T-helper 9 cell (primary cell): ENCODE measurements around the gene TRAF7.

Source experiments
- DNase-seq: peaks from one replicate; pipeline ENCODE4 v3.0.0-alpha.2; 2020

TRAF7 gene

DNA sequence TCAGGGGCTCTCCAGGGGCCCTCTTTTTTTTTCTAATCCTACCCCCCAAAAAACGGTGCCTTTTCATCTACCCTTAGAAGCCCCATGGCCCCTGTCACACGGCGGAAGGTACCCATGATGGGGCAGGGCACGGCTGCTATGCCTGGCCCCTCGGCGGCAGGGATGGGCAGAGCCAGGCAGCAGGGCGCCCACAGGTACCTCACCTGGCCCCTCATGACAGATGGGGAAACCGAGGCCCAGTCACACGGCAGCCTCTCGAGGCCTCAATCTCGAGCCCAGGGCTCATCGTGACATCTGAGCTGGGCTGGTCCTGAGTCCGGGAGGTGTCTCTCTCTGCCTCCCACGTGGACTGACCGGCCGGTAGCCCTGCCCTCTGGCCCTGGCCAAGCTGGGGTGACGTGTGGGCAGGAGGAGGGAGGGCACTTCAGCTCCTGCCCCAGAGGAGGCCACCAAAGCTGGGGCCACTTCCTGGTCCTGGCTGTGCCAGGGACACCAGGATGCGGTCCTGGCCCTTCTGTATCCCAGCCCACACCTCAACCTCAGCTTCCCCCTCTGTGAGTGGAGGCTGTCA is 11.6 kb downstream of the TRAF7 start:
- DNase-seq: no peak

DNA sequence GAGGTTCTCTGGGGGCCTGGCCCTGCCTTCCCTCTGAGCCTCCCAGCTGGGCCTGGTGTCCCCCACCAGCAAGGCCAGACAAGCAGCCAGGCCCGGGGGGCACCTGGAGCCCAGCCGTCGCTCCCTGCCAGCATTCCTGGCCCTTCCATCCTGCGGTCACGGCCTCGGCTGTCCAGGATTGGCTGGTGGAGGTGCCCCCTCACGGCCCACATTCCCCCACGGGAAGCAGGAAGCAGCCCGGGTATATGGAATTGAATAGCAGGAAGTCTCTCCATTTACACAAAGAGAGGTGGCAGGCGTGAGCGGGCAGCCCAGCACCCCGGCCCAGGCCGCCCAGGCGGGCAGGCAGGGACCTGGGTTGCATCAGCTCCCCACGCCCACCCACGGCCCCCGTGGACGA is 14.5 kb downstream of the TRAF7 start:
- DNase-seq: no peak

DNA sequence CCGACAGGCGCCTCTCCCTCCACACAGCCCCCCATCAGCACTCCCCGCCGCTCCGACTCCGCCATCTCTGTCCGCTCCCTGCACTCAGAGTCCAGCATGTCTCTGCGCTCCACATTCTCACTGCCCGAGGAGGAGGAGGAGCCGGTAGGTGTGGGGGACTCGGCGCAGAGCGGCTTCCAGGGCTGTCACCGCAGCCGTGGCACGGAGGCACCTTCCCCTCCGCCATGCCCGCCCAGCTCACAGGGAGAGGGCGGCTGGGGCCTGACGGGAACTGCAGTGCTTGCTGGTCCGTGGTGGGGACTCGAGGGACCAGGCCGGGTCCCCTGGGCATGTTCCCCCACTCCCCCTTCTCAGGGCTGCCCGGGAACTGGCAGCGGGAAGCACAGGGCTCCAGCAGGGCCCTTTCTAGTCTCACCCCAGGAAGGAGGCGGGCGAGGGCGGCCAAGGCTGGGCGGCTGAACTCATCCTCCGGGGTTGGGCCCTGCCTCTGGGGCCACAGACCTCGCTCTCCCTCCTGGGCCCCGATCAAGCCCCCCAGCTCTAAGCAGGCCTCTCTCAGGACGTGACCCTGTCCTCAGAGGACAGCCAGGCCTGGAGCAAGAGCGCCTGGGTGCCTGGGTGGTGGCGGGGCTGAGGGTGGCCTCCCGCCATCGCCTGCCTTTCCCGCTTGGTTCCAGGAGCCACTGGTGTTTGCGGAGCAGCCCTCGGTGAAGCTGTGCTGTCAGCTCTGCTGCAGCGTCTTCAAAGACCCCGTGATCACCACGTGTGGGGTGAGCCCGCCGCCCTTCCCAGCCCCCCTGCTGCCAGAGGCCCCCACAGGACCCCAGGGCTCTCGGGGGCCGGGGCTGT is 15.2 kb downstream of the TRAF7 start:
- DNase-seq: no peak

DNA sequence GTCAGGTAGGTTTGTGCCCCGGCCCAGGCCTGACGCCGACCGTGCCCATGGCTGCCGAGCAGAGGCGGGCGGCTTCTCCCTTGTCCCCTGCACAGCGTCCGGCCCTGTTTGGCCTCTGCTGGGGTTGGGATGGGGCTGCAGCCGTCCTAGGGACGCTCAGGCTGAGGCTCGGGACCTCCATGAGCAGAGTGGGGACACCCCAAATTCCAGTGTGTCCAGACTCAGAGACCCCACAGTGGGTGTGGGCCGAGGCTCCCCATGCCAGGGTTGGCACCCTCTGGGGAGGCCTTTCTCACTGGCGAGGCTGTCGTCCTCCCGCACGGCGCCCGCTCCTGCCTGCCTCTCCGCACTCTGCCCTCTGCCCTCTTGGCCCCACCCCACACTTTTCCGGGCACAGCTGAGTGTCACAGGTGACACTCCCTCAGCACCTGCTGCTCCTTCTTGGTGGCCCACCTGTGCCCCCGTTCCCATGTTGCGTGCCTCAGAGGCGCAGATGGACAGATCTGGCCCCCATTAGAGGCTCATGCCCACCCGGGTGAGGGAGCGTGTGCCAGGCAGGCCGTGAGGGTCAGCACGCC is 16.1 kb downstream of the TRAF7 start:
- no peak for DNase-seq

DNA sequence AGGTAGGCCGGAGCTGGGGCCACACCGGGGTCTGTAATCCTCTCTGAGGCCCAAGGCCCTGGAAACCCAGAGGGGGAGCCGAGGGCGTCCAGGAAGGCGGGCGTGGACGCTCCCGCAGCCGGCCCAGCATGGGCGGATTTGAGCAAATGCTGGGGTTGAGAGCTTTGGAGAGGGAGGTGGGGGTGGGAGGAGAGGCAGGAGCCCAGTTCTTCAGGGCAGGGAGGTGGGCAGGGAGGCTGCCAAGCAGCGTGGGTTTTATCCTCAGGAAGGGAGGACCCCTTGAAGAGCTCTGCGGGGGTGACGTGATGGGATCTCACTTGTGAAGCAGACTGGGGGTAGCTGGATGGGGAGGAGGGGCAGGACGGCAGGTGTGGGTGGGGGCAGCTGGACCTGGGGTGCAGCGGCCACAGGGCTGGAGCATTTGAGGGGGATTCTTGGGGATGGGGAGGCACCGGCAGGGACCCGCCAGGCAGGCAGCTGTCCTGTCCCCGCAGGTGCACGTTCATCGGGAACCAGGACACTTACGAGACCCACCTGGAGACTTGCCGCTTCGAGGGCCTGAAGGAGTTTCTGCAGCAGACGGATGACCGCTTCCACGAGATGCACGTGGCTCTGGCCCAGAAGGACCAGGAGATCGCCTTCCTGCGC is 17.2 kb downstream of the TRAF7 start:
- no peak for DNase-seq

DNA sequence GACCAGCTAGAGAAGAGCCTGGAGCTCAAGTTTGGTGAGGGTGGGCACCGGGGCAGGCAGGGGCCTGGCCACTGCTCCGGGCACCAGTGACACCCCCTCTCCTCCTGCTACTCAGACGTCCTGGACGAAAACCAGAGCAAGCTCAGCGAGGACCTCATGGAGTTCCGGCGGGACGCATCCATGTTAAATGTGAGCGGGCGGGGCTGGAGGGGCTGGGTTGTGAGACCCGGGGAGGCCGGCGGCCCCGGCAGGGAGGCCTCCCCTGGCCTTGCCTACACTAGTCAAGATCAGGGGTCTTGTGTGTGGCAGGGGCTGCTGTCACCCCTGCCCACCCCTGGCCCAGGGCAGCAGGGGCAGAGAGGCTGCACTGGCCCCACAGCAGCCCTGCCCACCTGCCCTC is 17.8 kb downstream of the TRAF7 start:
- no peak for DNase-seq

DNA sequence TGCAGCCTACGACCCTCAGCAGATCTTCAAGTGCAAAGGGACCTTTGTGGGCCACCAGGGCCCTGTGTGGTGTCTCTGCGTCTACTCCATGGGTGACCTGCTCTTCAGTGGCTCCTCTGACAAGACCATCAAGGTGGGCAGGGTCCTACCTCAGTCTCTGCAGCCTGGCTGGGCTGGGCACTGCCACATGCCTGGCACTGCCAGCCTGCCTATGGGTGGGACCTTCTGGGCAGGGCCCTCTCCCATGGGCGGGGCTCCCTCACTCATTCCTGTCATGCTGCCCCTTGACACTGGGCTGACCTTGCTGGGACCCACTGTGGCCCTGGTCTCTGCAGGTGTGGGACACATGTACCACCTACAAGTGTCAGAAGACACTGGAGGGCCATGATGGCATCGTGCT is 18.3 kb downstream of the TRAF7 start:
- DNase-seq: no peak

DNA sequence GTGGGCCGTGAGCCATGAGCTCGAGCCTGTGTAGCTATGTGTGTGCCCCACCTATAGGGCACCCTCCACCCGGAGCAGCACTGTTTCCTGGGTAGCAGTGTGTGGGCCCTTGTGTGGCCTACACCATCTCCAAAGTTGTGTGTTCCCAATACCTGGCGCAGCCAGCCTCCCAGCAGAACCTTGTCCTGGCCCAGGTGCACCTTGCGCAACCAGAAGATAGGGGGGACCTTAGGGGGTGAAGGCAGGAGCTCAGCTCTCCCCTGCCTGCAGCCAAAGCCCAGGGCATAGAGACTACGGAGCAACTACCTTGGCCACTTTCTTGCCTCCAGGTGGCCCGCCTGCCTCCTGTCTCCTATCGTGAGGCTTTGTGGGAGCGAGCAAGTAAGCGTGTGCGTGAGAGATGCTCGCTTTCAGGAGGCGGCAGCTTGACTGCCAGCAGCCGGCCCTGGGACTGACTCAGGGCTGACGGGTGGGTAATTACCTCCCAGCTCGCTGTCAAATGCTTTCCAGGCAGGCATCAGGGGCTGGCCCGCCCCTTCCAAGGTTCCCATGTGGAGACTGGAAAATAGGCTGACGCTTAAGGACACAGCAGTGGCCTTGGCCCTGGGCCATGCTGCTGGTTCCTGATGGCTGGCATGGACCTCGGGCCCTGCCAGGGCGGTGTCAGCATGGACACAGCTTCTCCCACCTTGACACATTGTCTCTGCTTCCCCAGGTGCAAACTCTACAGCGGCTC is 19.0 kb downstream of the TRAF7 start:
- DNase-seq: no peak

DNA sequence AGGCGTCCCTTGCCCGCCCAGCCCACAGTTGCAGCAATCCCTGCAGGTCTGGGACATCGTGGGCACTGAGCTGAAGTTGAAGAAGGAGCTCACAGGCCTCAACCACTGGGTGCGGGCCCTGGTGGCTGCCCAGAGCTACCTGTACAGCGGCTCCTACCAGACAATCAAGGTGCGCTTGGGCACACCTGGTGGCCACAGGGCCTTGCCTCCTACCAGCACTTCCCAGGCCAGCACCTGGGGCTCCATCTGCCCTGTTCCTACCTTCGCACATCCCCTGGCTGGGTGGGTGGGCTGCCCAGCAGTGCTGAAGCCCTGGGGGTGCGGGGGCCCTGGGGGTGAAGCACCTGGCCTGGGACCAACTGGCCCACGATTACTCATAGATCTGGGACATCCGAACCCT is 19.9 kb downstream of the TRAF7 start:
- DNase-seq: no peak

DNA sequence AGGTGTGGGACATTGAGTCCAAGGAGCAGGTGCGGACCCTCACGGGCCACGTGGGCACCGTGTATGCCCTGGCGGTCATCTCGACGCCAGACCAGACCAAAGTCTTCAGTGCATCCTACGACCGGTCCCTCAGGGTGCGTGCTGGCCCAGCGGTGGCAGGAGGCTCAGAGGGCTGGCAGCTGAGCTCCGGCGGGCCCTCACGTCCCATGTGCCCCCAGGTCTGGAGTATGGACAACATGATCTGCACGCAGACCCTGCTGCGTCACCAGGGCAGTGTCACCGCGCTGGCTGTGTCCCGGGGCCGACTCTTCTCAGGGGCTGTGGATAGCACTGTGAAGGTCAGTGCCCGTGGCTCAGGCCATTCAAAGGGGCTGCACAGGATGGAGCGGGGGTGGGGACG is 20.5 kb downstream of the TRAF7 start:
- no peak for DNase-seq

DNA sequence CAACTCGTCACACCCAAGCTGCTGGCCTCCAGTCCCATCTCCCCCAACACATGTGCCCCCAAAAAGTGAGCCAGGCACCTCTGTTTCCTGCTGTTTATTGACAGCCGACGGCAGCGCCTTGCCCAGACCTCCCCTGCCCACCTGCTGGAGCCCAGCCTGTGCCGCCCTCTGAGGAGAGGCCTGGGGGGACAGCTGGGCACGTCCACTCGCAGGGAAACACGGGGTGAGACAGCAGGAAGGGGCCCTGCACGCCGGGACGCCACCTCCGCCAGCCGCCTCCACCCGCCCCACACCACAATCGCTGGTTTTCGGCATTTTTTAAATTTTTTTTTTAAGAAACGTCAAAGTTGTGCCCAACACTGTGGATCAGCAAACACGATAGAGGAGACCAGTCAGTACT is 21.5 kb downstream of the TRAF7 start:
- DNase-seq: no peak

DNA sequence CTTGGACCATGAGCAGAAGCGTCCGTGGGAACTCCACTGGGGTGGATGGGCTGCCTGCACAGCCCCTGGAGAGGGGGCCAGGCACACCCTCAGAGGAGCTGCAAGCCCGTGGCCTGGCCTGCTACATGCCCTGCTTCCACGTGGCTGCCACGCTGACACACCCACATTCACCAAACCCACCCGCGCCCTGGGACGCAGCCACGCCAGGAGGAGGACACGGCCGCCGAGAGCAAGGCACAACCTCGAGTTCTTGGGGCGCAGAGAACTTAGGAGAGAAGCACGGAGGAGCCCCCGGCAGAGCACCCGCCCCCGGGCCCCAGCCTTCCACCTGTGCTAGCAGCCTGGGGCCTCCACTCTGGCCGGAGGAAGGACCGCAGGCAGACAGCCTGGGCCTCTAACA is 22.0 kb downstream of the TRAF7 start:
- DNase-seq: no peak

DNA sequence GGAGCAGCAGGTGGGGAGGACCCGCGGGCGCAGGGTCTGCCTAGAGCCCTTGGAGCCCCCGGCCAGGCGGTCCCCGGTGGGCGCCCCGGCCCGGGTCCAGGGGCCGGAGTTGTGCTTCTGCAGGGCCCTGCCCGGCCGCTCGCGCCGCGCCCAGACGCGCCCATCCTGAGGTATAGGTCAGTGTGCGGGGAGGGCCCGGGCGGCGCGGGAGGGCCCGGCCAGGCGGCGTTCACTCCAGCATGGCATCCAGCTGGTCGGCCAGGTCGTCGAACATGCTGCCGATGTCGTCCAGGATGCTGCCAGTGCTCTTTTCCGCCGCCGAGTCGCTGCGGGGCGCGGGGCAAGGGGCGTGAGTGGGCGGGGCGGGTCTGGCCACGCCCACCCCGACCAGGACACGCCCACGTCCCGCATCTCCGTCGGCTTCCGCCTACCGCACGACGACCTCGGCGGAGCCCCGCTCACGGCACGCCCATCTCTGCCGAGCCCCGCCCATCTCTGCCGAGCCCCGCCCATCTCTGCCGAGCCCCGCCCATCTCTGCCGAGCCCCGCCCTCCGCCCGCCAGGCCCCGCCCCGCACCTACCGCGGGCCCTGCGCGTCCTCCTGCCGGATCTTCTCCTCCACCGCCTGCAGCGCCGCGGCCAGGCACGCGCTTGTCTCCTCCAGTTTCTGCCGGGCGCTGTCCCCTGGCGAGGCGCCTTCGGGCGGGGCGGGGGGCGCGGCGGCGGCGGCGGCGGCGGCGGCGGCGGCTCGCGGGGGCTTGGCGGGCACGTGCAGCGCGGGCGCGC is 22.9 kb downstream of the TRAF7 start:
- DNase-seq: peak; percentile 30

DNA sequence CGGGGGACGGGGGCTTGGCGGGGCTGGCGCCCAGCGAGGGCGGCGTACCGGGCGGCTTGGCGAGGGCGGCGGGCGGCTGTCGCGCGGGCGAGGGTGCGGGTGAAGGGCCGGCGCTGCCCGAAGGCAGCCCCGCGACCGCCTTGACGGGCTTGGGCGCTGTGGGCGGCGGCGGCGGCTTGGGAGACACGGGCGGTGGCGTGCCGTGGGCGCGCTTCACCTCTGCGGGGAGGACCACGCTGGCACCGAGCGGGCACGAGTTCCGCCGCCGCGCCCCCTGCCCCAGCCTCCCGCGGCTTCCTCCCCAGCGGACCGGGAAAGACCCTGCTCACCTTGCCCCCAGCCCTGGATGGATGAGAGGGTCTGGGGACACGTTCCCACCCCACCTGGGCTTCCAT is 23.5 kb downstream of the TRAF7 start:
- no peak for DNase-seq

DNA sequence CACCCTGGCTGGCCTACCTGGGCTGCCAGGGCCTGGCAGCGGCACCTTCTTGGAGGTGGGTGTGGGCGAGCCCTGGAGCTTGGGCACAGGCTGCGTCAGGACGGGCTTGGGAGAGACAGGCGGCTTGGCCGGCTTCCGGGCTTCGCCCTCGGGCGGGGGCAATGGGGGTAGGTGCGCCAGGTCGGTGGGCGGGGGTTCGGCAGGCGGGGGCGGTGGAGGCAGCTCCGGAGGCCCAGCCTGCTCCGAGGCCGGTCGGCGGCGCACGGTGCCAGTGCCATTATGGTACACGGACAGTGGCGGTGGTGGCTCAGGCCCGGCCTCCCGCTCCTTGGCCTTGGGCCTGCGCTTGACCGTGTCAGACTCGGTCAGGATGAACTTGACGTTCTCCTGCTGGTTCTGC is 24.0 kb downstream of the TRAF7 start:
- no peak for DNase-seq

DNA sequence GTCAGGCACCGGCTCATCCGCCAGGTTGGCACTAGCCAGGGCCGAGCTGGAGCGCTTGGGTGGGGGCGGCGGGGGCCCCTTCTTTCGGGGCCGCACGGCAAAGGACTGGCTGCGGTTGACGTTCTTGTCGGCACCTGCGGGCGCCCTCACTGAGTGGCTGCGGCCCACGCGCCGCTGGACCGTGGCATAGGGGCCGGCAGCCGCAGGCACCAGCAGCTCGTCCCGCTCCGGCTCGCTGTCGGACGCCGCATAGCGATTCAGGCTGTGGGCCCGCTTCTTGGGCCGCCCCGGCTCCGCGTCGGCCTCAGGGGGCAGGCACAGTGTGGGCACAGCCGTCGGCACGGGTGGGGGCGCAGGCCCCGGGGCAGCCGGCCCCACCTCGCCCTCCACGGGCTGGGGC is 24.9 kb downstream of the TRAF7 start:
- DNase-seq: no peak

DNA sequence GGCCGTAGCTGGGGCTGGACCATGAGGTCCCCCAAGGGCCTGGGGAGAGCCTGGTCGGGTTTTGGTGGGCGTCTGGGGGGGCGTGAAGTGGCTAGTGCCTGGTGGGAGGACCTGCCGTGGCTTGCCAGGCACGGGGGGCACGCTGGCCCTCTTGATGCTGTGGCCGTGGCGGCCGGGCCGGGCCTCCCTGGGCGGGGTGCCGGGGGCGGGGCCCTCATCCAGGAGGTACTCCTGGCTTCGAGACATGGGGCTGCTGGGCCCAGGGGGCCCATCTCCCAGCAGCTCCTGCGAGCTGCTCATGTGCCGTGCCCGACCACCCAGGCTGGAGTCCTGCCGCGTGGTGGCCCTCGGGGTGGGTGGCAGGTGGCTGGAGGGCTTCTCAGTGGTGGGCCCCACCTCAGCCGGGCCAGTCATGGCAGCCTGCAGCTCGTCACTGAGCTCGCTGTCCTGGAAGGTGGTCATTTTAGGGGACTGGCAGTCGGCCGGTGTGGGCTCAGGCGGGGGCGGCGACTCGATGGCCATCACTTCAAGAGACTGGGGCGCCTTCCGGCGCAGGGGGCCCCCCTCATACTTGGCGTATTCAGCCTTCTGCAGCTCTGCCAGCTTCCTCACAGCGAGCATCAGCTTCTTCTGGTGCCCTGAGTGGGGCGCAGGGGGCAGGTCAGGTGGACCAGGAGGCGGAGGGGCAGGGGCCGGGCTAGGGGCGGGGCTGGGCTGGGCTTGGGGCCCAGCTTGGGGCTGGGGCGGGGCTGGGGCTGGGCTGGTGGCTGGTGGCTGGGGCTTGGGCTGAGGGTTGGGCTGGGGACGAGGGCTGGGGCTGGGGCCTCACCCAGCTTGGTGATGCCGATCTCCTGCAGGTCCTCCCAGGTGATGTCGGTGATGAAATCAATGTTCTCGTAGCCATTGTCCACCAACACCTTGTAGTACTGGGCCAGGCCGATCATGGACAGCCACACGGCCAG is 25.7 kb downstream of the TRAF7 start:
- no peak for DNase-seq

DNA sequence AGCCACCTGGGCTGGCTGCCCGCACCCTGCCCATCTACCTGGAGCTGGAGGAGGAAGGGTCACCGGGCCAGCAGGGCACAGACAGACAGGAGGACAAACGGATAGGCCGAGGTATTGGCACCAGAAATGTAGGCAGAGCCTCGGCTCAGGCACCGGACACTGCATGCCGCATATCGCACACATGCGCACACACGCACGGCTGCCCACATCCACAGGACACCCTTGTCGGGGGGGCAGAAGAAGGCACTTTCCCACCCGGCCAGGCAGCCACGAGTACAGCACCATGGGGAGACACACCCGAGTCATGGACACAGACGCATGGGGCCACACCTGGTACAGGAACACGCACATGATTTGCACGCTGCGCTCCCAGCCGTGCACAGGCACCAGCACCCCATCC is 26.4 kb downstream of the TRAF7 start:
- DNase-seq: no peak

DNA sequence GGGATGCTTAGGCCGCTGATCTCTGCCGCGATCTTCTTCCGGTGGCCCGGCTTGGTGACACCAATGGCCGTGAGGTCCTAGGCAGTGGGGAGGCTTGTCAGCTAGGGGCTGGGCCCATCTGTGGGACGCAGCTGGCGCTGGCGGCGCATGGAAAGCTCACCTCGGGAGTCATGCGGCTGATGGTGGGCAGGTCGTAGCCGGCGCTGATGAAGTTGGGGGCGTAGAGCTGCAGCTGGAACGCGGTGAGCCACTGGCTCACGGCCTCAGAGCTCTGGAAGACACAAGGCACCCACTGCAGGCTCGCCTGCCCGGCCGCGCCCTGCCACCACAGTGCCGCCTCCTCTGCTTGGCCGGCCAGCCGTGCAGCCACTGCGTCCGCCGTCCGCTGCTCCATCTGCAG is 28.1 kb downstream of the TRAF7 start:
- no peak for DNase-seq

DNA sequence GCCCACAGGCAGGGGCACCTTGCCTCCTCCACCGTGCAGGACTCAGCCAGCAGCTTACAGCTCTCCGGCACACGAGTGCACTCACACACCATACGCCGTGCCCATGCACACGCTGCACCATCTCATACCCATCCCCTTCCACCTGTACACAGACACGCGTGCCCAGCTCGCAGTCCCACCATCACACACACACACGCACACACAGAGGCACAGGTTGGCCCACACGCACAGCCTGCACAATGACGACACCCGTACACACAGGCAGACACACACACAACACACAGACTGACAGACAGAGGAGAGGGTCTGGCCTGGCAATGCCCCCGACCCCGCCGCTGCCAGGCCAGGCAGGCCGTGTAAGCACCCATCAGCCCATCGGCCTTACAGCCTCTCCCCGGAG is 28.8 kb downstream of the TRAF7 start:
- no peak for DNase-seq

DNA sequence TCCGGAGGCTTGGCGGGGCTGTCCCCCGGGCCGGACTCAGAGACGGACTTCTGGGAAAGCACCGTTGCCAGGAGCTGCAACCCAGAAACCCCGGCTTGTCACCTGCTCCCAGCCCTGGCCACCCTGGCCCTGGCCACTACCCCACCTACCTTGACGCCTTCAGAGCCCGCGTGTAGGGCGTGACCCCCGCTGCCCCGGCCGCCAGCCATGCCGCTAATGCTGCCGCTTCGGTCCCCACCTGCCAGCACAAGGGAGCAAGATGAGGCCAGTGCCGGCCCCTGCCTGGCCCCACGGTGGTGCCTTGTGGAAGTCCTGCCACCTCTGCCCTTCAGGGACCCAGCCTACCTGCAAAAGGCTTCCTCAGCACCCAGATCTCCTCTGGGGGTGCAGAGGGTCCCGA is 29.4 kb downstream of the TRAF7 start:
- no peak for DNase-seq
